Naive thymus-derived CD8-positive, alpha-beta T cell (primary cell): ENCODE measurements around the gene ESYT2. TPM values are rescaled to one million over a fixed set of nuclear protein-coding genes. Genes with fewer than 3 reads are reported as not detected.

Experiments used
- ATAC-seq, 2 donors: fragments of 150-1000 bp; cut with Tn5 transposase in 1 of 2; sonication (Bioruptor Pico), chemical (Tn5 transposase) in 1 of 2; 1 replicate in 1 of 2; 2 replicates in 1 of 2; pipeline ENCODE4 v1.10.0; 2021; ENCODE audit warnings: mild to moderate bottlenecking in 2 of 2, moderate library complexity in 2 of 2
- POLR2A ChIA-PET: fragments of 350-600 bp; sonication (Branson Sonifier 250); formaldehyde crosslinking; loops from one replicate; lab custom pipeline; 2021; ENCODE audit warnings: antibody characterized with exemption; lab: Charles Lee
- DNase-seq, 10 donors: peaks; one replicate each; pipeline versions ENCODE4 v3.0.0 to v3.0.0-alpha.2; 2020 to 2022
- H3K27ac Mint-ChIP-seq, 10 donors: one replicate each; pipeline ENCODE4 v1.8.0; 2020 to 2022; ENCODE audit warnings: mild to moderate bottlenecking in 10 of 10, mixed read lengths in 10 of 10, moderate library complexity in 4 of 10, inconsistent platforms in 1 of 10
- H3K27me3 Mint-ChIP-seq, 5 donors: one replicate each; pipeline ENCODE4 v1.8.0; 2021 to 2022; ENCODE audit warnings: mixed read lengths in 5 of 5
- H3K36me3 Mint-ChIP-seq, 3 donors: one replicate each; pipeline ENCODE4 v1.8.0; 2020 to 2022; ENCODE audit warnings: mixed read lengths in 3 of 3, mild to moderate bottlenecking in 2 of 3, inconsistent platforms in 1 of 3
- H3K4me1 Mint-ChIP-seq, 4 donors: one replicate each; pipeline ENCODE4 v1.8.0; 2021 to 2022; ENCODE audit warnings: mixed read lengths in 4 of 4
- H3K4me3 Mint-ChIP-seq, 10 donors: one replicate each; pipeline ENCODE4 v1.8.0; 2020 to 2022; ENCODE audit warnings: mild to moderate bottlenecking in 10 of 10, mixed read lengths in 10 of 10, moderate library complexity in 6 of 10, inconsistent platforms in 1 of 10
- H3K9me3 Mint-ChIP-seq, 9 donors: one replicate each; pipeline ENCODE4 v1.8.0; 2020 to 2022; ENCODE audit warnings: mixed read lengths in 9 of 9, mild to moderate bottlenecking in 3 of 9, inconsistent platforms in 1 of 9, moderate library complexity in 1 of 9
- polyA plus RNA-seq, 3 donors: library from polyadenylated mRNA; unstranded; fragments of 300-500 nt; fragmentation: Illumina TruSeq; gene quantifications; one replicate each; pipeline ENCODE4 v1.2.3, GENCODE V29; 2021
- total RNA-seq, 8 experiments: library from RNA in 2 of 8; stranded (reverse) in 2 of 8; gene quantifications; one replicate each; pipeline ENCODE4 v1.2.3 and lab custom pipeline; 2021 to 2026

ESYT2 gene
- total and polyA plus RNA-seq, 5 experiments from 2014 or later = 58.6 to 105 (median 93.3) TPM

GRCh38 chr7:158746957-158747356, 82.4 kb downstream of the ESYT2 start:
- no peak for DNase-seq
- Mint-ChIP-seq H3K4me1 (peaks cover 0 to 2% (median 0%) of the 10 kb centered on the region in 4 donors), H3K27me3 (no peaks in the 10 kb centered on the region), H3K4me3 (no peak overlapping the region), H3K9me3 (no peaks in the 10 kb centered on the region), H3K36me3 (peaks cover 0 to 88% (median 27%) of the 10 kb centered on the region in 3 donors), H3K27ac (peak overlapping the region in 2 of 10 donors; percentile 5 to 13)
- POLR2A ChIA-PET = no interaction called here
- ATAC-seq = no peak

DNA sequence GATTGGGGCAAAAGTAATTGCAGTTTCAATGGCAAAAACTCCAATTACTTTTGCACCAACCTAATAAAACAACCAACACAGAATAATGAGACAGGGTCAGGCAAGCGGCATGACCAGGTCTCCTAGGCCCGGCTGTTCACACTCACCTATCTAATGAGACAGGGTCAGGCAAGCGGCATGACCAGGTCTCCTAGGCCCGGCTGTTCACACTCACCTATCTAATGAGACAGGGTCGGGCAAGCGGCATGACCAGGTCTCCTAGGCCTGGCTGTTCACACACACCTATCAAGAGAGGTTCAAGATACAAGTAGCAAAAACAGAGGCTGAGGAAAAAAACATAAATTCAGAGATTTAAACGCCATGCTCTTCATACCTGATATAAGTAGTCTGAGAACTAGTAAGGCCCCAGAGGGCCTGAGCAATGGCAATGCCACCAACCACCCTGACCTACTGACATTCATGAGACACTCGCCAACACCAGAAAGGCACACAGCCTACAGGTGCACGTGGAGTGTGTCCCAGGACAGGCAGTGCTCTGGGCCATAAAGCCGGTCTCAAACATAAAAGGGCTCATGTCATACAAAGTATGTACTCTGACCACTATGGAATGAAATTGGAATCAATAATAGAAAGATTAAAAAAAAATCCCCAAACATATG, 84.1 kb downstream of the ESYT2 start:
- ATAC-seq (no peak), DNase-seq (no peak)
- Mint-ChIP-seq H3K4me1 (peaks cover 2 to 10% (median 5%) of the 10 kb centered on the region in 4 donors), H3K9me3 (no peaks in the 10 kb centered on the region), H3K27ac (peak overlapping the region in 6 of 10 donors; percentile 10 to 48 (median 40)), H3K36me3 (peaks cover 0 to 94% (median 29%) of the 10 kb centered on the region in 3 donors), H3K4me3 (no peak overlapping the region), H3K27me3 (no peaks in the 10 kb centered on the region)
- POLR2A ChIA-PET = no interaction called here

- DNase-seq = no peak
- H3K27me3 Mint-ChIP-seq = no peaks in the 10 kb centered on the region
- ATAC-seq = no peak
- peaks cover 2 to 12% (median 6%) of the 10 kb centered on the region in 4 donors for H3K4me1 Mint-ChIP-seq
- peaks cover 0 to 93% (median 24%) of the 10 kb centered on the region in 3 donors for H3K36me3 Mint-ChIP-seq
- H3K4me3 Mint-ChIP-seq = no peak overlapping the region
- no peaks in the 10 kb centered on the region for H3K9me3 Mint-ChIP-seq
- POLR2A ChIA-PET = no interaction called here
- peak overlapping the region in 1 of 10 donors; percentile 11 for H3K27ac Mint-ChIP-seq
Measured at GRCh38 chr7:158744070-158744469, 85.2 kb downstream of the ESYT2 start.

GRCh38 chr7:158743219-158743618, 86.1 kb downstream of the ESYT2 start:
- POLR2A ChIA-PET = no interaction called here
- Mint-ChIP-seq H3K27me3 (no peaks in the 10 kb centered on the region), H3K4me1 (peaks cover 2 to 12% (median 6%) of the 10 kb centered on the region in 4 donors), H3K9me3 (no peaks in the 10 kb centered on the region), H3K27ac (peak overlapping the region in 6 of 10 donors; percentile 4 to 89 (median 40)), H3K4me3 (no peak overlapping the region), H3K36me3 (peaks cover 0 to 94% (median 30%) of the 10 kb centered on the region in 3 donors)
- DNase-seq (no peak), ATAC-seq (no peak)

GRCh38 chr7:158742065-158742821, 87.1 kb downstream of the ESYT2 start:
- Mint-ChIP-seq H3K27ac (peak overlapping the region in 3 of 10 donors; percentile 53 to 71 (median 59)), H3K27me3 (no peaks in the 10 kb centered on the region), H3K4me1 (peaks cover 2 to 12% (median 6%) of the 10 kb centered on the region in 4 donors), H3K36me3 (peaks cover 0 to 93% (median 22%) of the 10 kb centered on the region in 3 donors), H3K9me3 (no peaks in the 10 kb centered on the region), H3K4me3 (no peak overlapping the region)
- no peak for ATAC-seq
- POLR2A ChIA-PET = no interaction called here
- no peak for DNase-seq

GRCh38 chr7:158741294-158741666, 88.0 kb downstream of the ESYT2 start:
- POLR2A ChIA-PET = no interaction called here
- no peaks in the 10 kb centered on the region for H3K9me3 Mint-ChIP-seq
- peaks cover 0 to 91% (median 21%) of the 10 kb centered on the region in 3 donors for H3K36me3 Mint-ChIP-seq
- no peak overlapping the region for H3K4me3 Mint-ChIP-seq
- no peak for ATAC-seq
- peak overlapping the region in 2 of 10 donors; percentile 81 to 82 for H3K27ac Mint-ChIP-seq
- peaks cover 2 to 12% (median 6%) of the 10 kb centered on the region in 4 donors for H3K4me1 Mint-ChIP-seq
- no peak for DNase-seq
- no peaks in the 10 kb centered on the region for H3K27me3 Mint-ChIP-seq

- H3K27me3 Mint-ChIP-seq = no peaks in the 10 kb centered on the region
- H3K36me3 Mint-ChIP-seq = peaks cover 0 to 91% (median 24%) of the 10 kb centered on the region in 3 donors
- H3K4me3 Mint-ChIP-seq = peak overlapping the region in 1 of 10 donors; percentile 46
- H3K4me1 Mint-ChIP-seq = peaks cover 2 to 12% (median 6%) of the 10 kb centered on the region in 4 donors
- no peak for DNase-seq
- POLR2A ChIA-PET = no interaction called here
- peak overlapping the region in 6 of 10 donors; percentile 31 to 82 (median 58) for H3K27ac Mint-ChIP-seq
- ATAC-seq = no peak
- no peaks in the 10 kb centered on the region for H3K9me3 Mint-ChIP-seq
Measured at GRCh38 chr7:158740657-158741293, 88.5 kb downstream of the ESYT2 start.

DNA sequence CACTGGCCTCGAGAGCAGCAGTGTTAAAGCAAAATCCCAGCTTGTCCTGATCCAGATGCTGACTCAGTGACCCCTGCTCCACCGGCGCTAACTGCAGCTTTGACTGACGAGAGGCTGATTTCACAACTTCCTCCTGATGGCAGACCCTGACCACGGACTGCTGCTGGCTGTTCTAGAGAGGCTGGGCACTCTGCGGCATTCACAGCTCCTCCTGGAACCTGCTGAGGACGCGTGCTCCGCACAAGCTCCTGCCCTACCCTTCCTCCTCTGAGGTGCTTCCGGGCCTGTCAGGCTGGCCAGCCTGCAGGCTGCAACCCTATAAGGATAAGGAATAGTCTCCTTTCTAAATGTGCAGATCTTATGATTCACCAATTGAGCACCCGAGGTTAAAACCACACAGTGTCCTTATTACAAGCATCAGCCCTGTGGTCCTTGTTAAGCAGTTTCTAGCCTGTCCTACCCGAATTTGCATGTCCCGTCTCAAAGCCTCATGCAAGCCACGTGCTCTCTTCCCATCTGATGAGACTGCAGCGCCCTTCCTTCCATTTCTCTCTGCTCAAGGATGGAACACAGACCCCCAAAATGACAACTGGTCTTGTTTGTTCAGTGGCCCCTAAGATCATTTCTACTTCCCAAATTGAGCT, 89.2 kb downstream of the ESYT2 start:
- DNase-seq (no peak), ATAC-seq (no peak)
- H3K27ac Mint-ChIP-seq = peak overlapping the region in 6 of 10 donors; percentile 33 to 82 (median 58)
- peaks cover 2 to 12% (median 6%) of the 10 kb centered on the region in 4 donors for H3K4me1 Mint-ChIP-seq
- H3K27me3 Mint-ChIP-seq = no peaks in the 10 kb centered on the region
- POLR2A ChIA-PET = no interaction called here
- peaks cover 0 to 91% (median 26%) of the 10 kb centered on the region in 3 donors for H3K36me3 Mint-ChIP-seq
- H3K4me3 Mint-ChIP-seq = peak overlapping the region in 1 of 10 donors; percentile 46
- H3K9me3 Mint-ChIP-seq = no peaks in the 10 kb centered on the region

DNA sequence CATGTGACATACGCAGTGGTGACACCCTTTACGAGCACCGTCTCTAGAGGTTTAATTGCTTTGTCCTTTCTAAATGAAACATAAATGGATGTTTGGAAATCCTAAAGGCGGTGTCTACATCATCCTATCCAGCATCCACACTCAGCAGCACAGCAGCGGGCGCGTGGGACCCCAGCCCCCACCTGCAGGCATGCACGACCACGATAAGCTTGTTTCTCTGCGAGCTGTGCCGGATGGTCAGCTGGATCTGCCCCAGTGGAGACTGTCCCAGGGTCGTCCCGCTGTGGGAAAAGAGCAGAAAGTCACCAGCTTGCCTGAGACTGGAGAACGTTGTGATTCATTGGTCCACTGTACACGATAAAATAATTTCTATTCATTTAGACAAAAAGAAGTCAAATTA, 90.5 kb downstream of the ESYT2 start:
- peak overlapping the region in 2 of 10 donors; percentile 6 to 77 for H3K27ac Mint-ChIP-seq
- H3K9me3 Mint-ChIP-seq = no peaks in the 10 kb centered on the region
- no peak overlapping the region for H3K4me3 Mint-ChIP-seq
- H3K27me3 Mint-ChIP-seq = no peaks in the 10 kb centered on the region
- ATAC-seq (no peak), DNase-seq (no peak)
- H3K4me1 Mint-ChIP-seq = peaks cover 3 to 12% (median 7%) of the 10 kb centered on the region in 4 donors
- POLR2A ChIA-PET = no interaction called here
- H3K36me3 Mint-ChIP-seq = peaks cover 5 to 93% (median 28%) of the 10 kb centered on the region in 3 donors

- POLR2A ChIA-PET = no interaction called here
- Mint-ChIP-seq H3K36me3 (peaks cover 5 to 88% (median 27%) of the 10 kb centered on the region in 3 donors), H3K27ac (peak overlapping the region in 4 of 10 donors; percentile 15 to 68 (median 32)), H3K4me1 (peaks cover 3 to 22% (median 7%) of the 10 kb centered on the region in 4 donors), H3K9me3 (no peaks in the 10 kb centered on the region), H3K4me3 (no peak overlapping the region), H3K27me3 (no peaks in the 10 kb centered on the region)
- DNase-seq (no peak), ATAC-seq (no peak)
Measured at GRCh38 chr7:158737064-158737695, 92.1 kb downstream of the ESYT2 start.

- no peak for ATAC-seq
- peak overlapping the region in 1 of 10 donors; percentile 59 for H3K27ac Mint-ChIP-seq
- H3K36me3 Mint-ChIP-seq = peaks cover 5 to 89% (median 27%) of the 10 kb centered on the region in 3 donors
- H3K27me3 Mint-ChIP-seq = no peaks in the 10 kb centered on the region
- peaks cover 5 to 20% (median 8%) of the 10 kb centered on the region in 4 donors for H3K4me1 Mint-ChIP-seq
- no peak overlapping the region for H3K4me3 Mint-ChIP-seq
- no peak for DNase-seq
- POLR2A ChIA-PET = no interaction called here
- no peaks in the 10 kb centered on the region for H3K9me3 Mint-ChIP-seq
Measured at GRCh38 chr7:158735935-158736334, 93.4 kb downstream of the ESYT2 start.

GRCh38 chr7:158734861-158735260, 94.4 kb downstream of the ESYT2 start:
- POLR2A ChIA-PET = no interaction called here
- Mint-ChIP-seq H3K36me3 (peaks cover 5 to 89% (median 25%) of the 10 kb centered on the region in 3 donors), H3K27me3 (no peaks in the 10 kb centered on the region), H3K4me3 (no peak overlapping the region), H3K4me1 (peaks cover 3 to 10% (median 7%) of the 10 kb centered on the region in 4 donors), H3K27ac (peak overlapping the region in 7 of 10 donors; percentile 13 to 88 (median 42)), H3K9me3 (no peaks in the 10 kb centered on the region)
- ATAC-seq = no peak
- DNase-seq = no peak
